HCT116 (cell line): ENCODE measurements around the gene SYNE3. TPM values are rescaled to one million over a fixed set of nuclear protein-coding genes. Genes with fewer than 3 reads are reported as not detected.
A peak's percentile ranks its signal among the peaks of the same experiment; 100 is the strongest.

Experiments
- ATAC-seq: fragments of 200-7000 bp; cut with Tn5 transposase; 2 replicates; pipeline ENCODE4 v1.9.1; 2020; ENCODE audit warnings: mild to moderate bottlenecking, moderate library complexity
- BruUV-seq: library from RNA; stranded (reverse); fragments of 400-500 nt; replicated peaks from 2 replicates; lab custom pipeline; 2021; lab: Mats Ljungman, UMichigan
- CTCF ChIA-PET: fragments of 300-600 bp; sonication (Branson Sonifier 250); formaldehyde crosslinking; loops from one replicate; lab custom pipeline; 2021; ENCODE audit warnings: antibody characterized with exemption; lab: Charles Lee
- POLR2A ChIA-PET: fragments of 300-600, 350-600 bp; sonication (Branson Sonifier 250); formaldehyde crosslinking; loops from one replicate; lab custom pipeline; 2021; ENCODE audit warnings: antibody characterized with exemption; lab: Charles Lee
- RAD21 ChIA-PET, 2 experiments: fragments of 300-600 bp; sonication (Branson Sonifier 250); formaldehyde crosslinking; loops; one replicate each; lab custom pipeline; 2023; ENCODE audit warnings: low total read pairs in 2 of 2; ENCODE audit not compliant: uncharacterized antibody in 2 of 2, unreplicated experiment in 2 of 2, low non-redundant PET in 1 of 2; lab: Charles Lee
- DNase-seq: peaks from one replicate; pipeline ENCODE4 v3.0.0-alpha.2; 2010; ENCODE audit warnings: low read depth, low spot score
- H2AFZ ChIP-seq: fragments of 200-600 bp; shearing (Covaris generic), sonication (generic); 2 replicates; pipeline ENCODE4 v1.6.1; 2017; ENCODE audit warnings: low read depth, mixed run types, mixed read lengths, antibody characterized with exemption, low read length; ENCODE audit not compliant: poor library complexity, severe bottlenecking
- H3K27ac ChIP-seq: 2 replicates; pipeline ENCODE4 v1.5.1; 2012; ENCODE audit warnings: low read depth, low read length
- H3K27me3 ChIP-seq: fragments of 200-600 bp; sonication (generic); 2 replicates; pipeline ENCODE4 v1.6.1; 2016; ENCODE audit warnings: mixed run types, low read length, mixed read lengths; ENCODE audit not compliant: insufficient read depth
- H3K36me3 ChIP-seq, 2 experiments: fragments of 200-500 bp in 1 of 2; fragments of 200-600 bp in 1 of 2; sonication (Bioruptor generic) in 1 of 2; sonication (generic) in 1 of 2; 2 replicates each; pipeline versions ENCODE4 v1.5.1 to v1.6.1; 2014 to 2016; ENCODE audit warnings: low read length in 2 of 2, inconsistent platforms in 1 of 2, mixed read lengths in 1 of 2, mixed run types in 1 of 2; ENCODE audit not compliant: insufficient read depth in 2 of 2, control insufficient read depth in 1 of 2
- H3K4me1 ChIP-seq, 2 experiments: fragments of 200-600 bp in 1 of 2; sonication (generic) in 1 of 2; 2 replicates each; pipeline versions ENCODE4 v1.5.1 to v1.6.1; 2012 to 2017; ENCODE audit warnings: low read length in 2 of 2, inconsistent platforms in 1 of 2, mild to moderate bottlenecking in 1 of 2, mixed read lengths in 1 of 2, mixed run types in 1 of 2, moderate library complexity in 1 of 2; ENCODE audit not compliant: insufficient read depth in 2 of 2, control insufficient read depth in 1 of 2
- H3K4me2 ChIP-seq: fragments of 200-600 bp; sonication (generic); 2 replicates; pipeline ENCODE4 v1.6.1; 2017; ENCODE audit warnings: mixed run types, low read length, mixed read lengths
- H3K4me3 ChIP-seq, 2 experiments: fragments of 200-600 bp in 1 of 2; sonication (generic) in 1 of 2; replicated peaks in 1 of 2; 2 replicates each; pipeline ENCODE4 v1.5.1; 2011 to 2016; ENCODE audit warnings: low read length in 2 of 2, control low read depth in 1 of 2, low read depth in 1 of 2, mild to moderate bottlenecking in 1 of 2, mixed read lengths in 1 of 2, mixed run types in 1 of 2
- H3K79me2 ChIP-seq: fragments of 200-600 bp; sonication (generic); 2 replicates; pipeline ENCODE4 v1.6.1; 2017; ENCODE audit warnings: mild to moderate bottlenecking, mixed run types, low read length, moderate library complexity, mixed read lengths; ENCODE audit not compliant: insufficient read depth
- H3K9ac ChIP-seq: fragments of 200-600 bp; sonication (generic); 2 replicates; pipeline ENCODE4 v1.6.1; 2016; ENCODE audit warnings: low read length, mixed read lengths
- H3K9me2 ChIP-seq: fragments of 200-600 bp; sonication (generic), shearing (Covaris generic); 2 replicates; pipeline ENCODE4 v1.6.1; 2017; ENCODE audit warnings: mixed run types, mild to moderate bottlenecking, moderate library complexity; ENCODE audit not compliant: insufficient read depth
- H3K9me3 ChIP-seq, 2 experiments: fragments of 200-500 bp in 1 of 2; fragments of 200-600 bp in 1 of 2; sonication (Bioruptor generic) in 1 of 2; sonication (generic) in 1 of 2; 2 replicates each; pipeline ENCODE4 v1.6.1; 2014 to 2017; ENCODE audit warnings: low read length in 2 of 2, mixed read lengths in 2 of 2, inconsistent platforms in 1 of 2, low read depth in 1 of 2, mild to moderate bottlenecking in 1 of 2, mixed run types in 1 of 2, moderate library complexity in 1 of 2; ENCODE audit not compliant: control insufficient read depth in 1 of 2, insufficient read depth in 1 of 2
- H4K20me1 ChIP-seq: fragments of 200-600 bp; sonication (generic), shearing (Covaris generic); 2 replicates; pipeline ENCODE4 v1.6.1; 2017; ENCODE audit warnings: mixed run types, mild to moderate bottlenecking, moderate library complexity; ENCODE audit not compliant: insufficient read depth
- ATF3 ChIP-seq: IDR thresholded peaks from 2 replicates; pipeline ENCODE4 v1.6.1; 2012
- CBX3 ChIP-seq: IDR thresholded peaks from 2 replicates; pipeline ENCODE4 v1.6.1; 2012; ENCODE audit warnings: low read depth
- CEBPB ChIP-seq: IDR thresholded peaks from 2 replicates; pipeline ENCODE4 v1.6.1; 2012; ENCODE audit warnings: low read depth
- CTCF ChIP-seq, 3 experiments: fragments of 200-600 bp in 1 of 3; sonication (generic) in 1 of 3; IDR thresholded peaks in 2 of 3; conservative IDR thresholded peaks in 1 of 3; 2 replicates each; pipeline ENCODE4 v1.5.1; 2012 to 2017; ENCODE audit warnings: low read depth in 2 of 3, low read length in 2 of 3, antibody characterized with exemption in 1 of 3, borderline replicate concordance in 1 of 3, control low read depth in 1 of 3, mild to moderate bottlenecking in 1 of 3, mixed read lengths in 1 of 3, mixed run types in 1 of 3, moderate library complexity in 1 of 3; ENCODE audit not compliant: insufficient read depth in 1 of 3
- EGR1 ChIP-seq: IDR thresholded peaks from 2 replicates; pipeline ENCODE4 v1.6.1; 2012; ENCODE audit warnings: low read depth
- ELF1 ChIP-seq: IDR thresholded peaks from 2 replicates; pipeline ENCODE4 v1.6.1; 2012; ENCODE audit warnings: low read depth, borderline replicate concordance
- EZH2 ChIP-seq: fragments of 200-600 bp; sonication (generic); IDR thresholded peaks from 2 replicates; pipeline ENCODE4 v1.6.1; 2017; ENCODE audit warnings: antibody characterized with exemption, mixed run types
- EZH2phosphoT487 ChIP-seq: fragments of 200-600 bp; IDR thresholded peaks from 2 replicates; pipeline ENCODE4 v1.6.1; 2018; ENCODE audit warnings: antibody characterized with exemption, borderline replicate concordance
- FOSL1 ChIP-seq: IDR thresholded peaks from 2 replicates; pipeline ENCODE4 v1.6.1; 2012; ENCODE audit warnings: low read depth
- JUND ChIP-seq: IDR thresholded peaks from 2 replicates; pipeline ENCODE4 v1.6.1; 2012
- MAX ChIP-seq: IDR thresholded peaks from 2 replicates; pipeline ENCODE4 v1.6.1; 2012
- POLR2A ChIP-seq: IDR thresholded peaks from 2 replicates; pipeline ENCODE4 v1.7.0; 2011; ENCODE audit warnings: borderline replicate concordance; ENCODE audit not compliant: insufficient read depth, insufficient read length; ENCODE audit errors: extremely low read depth
- POLR2AphosphoS5 ChIP-seq: IDR thresholded peaks from 2 replicates; pipeline ENCODE4 v1.6.1; 2011; ENCODE audit warnings: mild to moderate bottlenecking, low read depth, low read length, moderate library complexity
- SIN3A ChIP-seq: IDR thresholded peaks from 2 replicates; pipeline ENCODE4 v1.6.1; 2012; ENCODE audit warnings: low read depth
- SP1 ChIP-seq: IDR thresholded peaks from 2 replicates; pipeline ENCODE4 v1.6.1; 2012; ENCODE audit warnings: low read depth
- TCF7L2 ChIP-seq: IDR thresholded peaks from 2 replicates; pipeline ENCODE4 v1.7.0; 2011; ENCODE audit warnings: borderline replicate concordance, inconsistent platforms; ENCODE audit not compliant: insufficient read depth, insufficient read length; ENCODE audit errors: extremely low read depth
- ZBTB33 ChIP-seq: IDR thresholded peaks from 2 replicates; pipeline ENCODE4 v1.6.1; 2011; ENCODE audit warnings: mild to moderate bottlenecking, low read length, moderate library complexity; ENCODE audit not compliant: insufficient replicate concordance; ENCODE audit errors: extremely low read depth
- ZFX ChIP-seq: fragments of 450-650 bp; IDR thresholded peaks from 2 replicates; pipeline ENCODE4 v1.6.1; 2017
- ZNF274 ChIP-seq: fragments of 200-500 bp; sonication (Bioruptor generic); IDR thresholded peaks from 2 replicates; pipeline ENCODE4 v1.6.1; 2014; ENCODE audit warnings: mild to moderate bottlenecking, low read depth, low read length, inconsistent platforms
- intact Hi-C: fragments of 100-400 bp; cut with micrococcal nuclease; formaldehyde crosslinking; loops from 2 replicates; pipeline ENCODE4 v1.10.0; 2022
- total RNA-seq: library from RNA; stranded (reverse); gene quantifications from one replicate; pipeline ENCODE4 v1.2.1, GENCODE V29; 2021; ENCODE audit not compliant: unreplicated experiment

The SYNE3 gene
- total RNA-seq, 1 experiment from 2014 or later, result 3.6 TPM

GRCh38 chr14:95523815-95524448 is 7.5 kb upstream of the SYNE3 start:
- ChIA-PET RAD21 (no interaction called here), POLR2A (interaction anchor here (1.0 kb wide), 1 partner anchor 11 kb away, joined by 4 read pairs; the partner anchor contains the start of gene GLRX5), CTCF (interaction anchor here (0.7 to 1.4 kb wide), 6 partner anchors 10 to 82 kb away, joined by 3 to 6 read pairs (median 4); partner anchors contain the start of gene GLRX5)
- no peaks in the 10 kb centered on the region for H3K9me2 ChIP-seq
- no TSS peak for BruUV-seq
- H4K20me1 ChIP-seq, result no peaks in the 10 kb centered on the region
- DNase-seq (no peak), ATAC-seq (peak; percentile 31)
- no peak overlapping the region for H3K27ac ChIP-seq
- no peaks in the 10 kb centered on the region for H3K27me3 ChIP-seq
- H2AFZ ChIP-seq, result no peak overlapping the region
- TF ChIP-seq EGR1 (no peak), ELF1 (no peak), EZH2phosphoT487 (no peak), JUND (no peak), ZNF274 (no peak), CEBPB (peak; percentile 82), ZBTB33 (no peak), POLR2AphosphoS5 (peak; percentile 31; the same call in 1 of the 2 replicates), POLR2A (no peak), SP1 (no peak), SIN3A (no peak), CTCF (IDR thresholded peaks at IDR 0.05 in 2 of 3, conservative IDR thresholded peaks at IDR 0.05 in 1 of 3; ENCODE audit: borderline replicate concordance in 1 of 3, insufficient read depth in 1 of 3, low read depth in 2 of 3, low read length in 2 of 3) (peak in 2 of 3 experiments; percentile 19 to 28; a peak in 3 of 6 replicates), ATF3 (no peak), EZH2 (no peak), FOSL1 (no peak), CBX3 (no peak), ZFX (no peak), MAX (no peak; the same call in 1 of the 2 replicates), TCF7L2 (no peak)
- H3K79me2 ChIP-seq, result peaks cover 2% of the 10 kb centered on the region
- peaks cover 30 to 62% of the 10 kb centered on the region in 2 experiments for H3K4me1 ChIP-seq
- H3K4me2 ChIP-seq, result peak overlapping the region; percentile 41
- no peaks in the 10 kb centered on the region for H3K9me3 ChIP-seq
- no peak overlapping the region for H3K4me3 ChIP-seq
- intact Hi-C loops, result no loop called here
- no peaks in the 10 kb centered on the region for H3K36me3 ChIP-seq
- no peak overlapping the region for H3K9ac ChIP-seq
